Stimulated activated naive B cell treated with anti-CD40 and anti-IgM and Interleukin-4, amounts not matched to agents 10 μg/mL and 1 μg/mL and 100 μg/mL, for 72 hours (primary cell): ENCODE measurements around the gene ZNF597.

Experiments used
- ATAC-seq, 2 donors: fragments of 150-1000 bp; cut with Tn5 transposase; replicated peaks; 2 replicates each; pipeline ENCODE4 v1.10.0; 2021; ENCODE audit warnings: moderate library complexity in 1 of 2
- DNase-seq: peaks from one replicate; pipeline ENCODE4 v3.0.0; 2021
- H3K27ac Mint-ChIP-seq: one replicate; pipeline ENCODE4 v1.8.0; 2022; ENCODE audit warnings: mild to moderate bottlenecking, mixed read lengths
- H3K27me3 Mint-ChIP-seq, 2 donors: one replicate each; pipeline ENCODE4 v1.8.0; 2022; ENCODE audit warnings: mixed read lengths in 2 of 2
- H3K36me3 Mint-ChIP-seq, 2 donors: one replicate each; pipeline ENCODE4 v1.8.0; 2022; ENCODE audit warnings: mixed read lengths in 2 of 2, mild to moderate bottlenecking in 1 of 2
- H3K4me1 Mint-ChIP-seq, 2 donors: one replicate each; pipeline ENCODE4 v1.8.0; 2022; ENCODE audit warnings: mixed read lengths in 2 of 2, mild to moderate bottlenecking in 1 of 2
- H3K4me3 Mint-ChIP-seq, 2 donors: one replicate each; pipeline ENCODE4 v1.8.0; 2022; ENCODE audit warnings: mild to moderate bottlenecking in 2 of 2, mixed read lengths in 2 of 2, moderate library complexity in 1 of 2
- H3K9me3 Mint-ChIP-seq, 2 donors: one replicate each; pipeline ENCODE4 v1.8.0; 2022; ENCODE audit warnings: mixed read lengths in 2 of 2, mild to moderate bottlenecking in 1 of 2

The ZNF597 gene

GRCh38 chr16:3467921-3468320, 24.6 kb upstream of the ZNF597 start:
- ATAC-seq (peak; percentile 29 to 45), DNase-seq (no peak)
- Mint-ChIP-seq H3K27me3 (no peaks in the 10 kb centered on the region), H3K9me3 (peaks cover 0 to 6% of the 10 kb centered on the region in 2 donors), H3K36me3 (peaks cover 33 to 52% of the 10 kb centered on the region in 2 donors), H3K27ac (no peak overlapping the region), H3K4me3 (no peak overlapping the region), H3K4me1 (peaks cover 22 to 51% of the 10 kb centered on the region in 2 donors)

- Mint-ChIP-seq H3K4me3 (no peak overlapping the region), H3K36me3 (peaks cover 26 to 45% of the 10 kb centered on the region in 2 donors)
Measured at GRCh38 chr16:3467182-3467581, 23.9 kb upstream of the ZNF597 start.

GRCh38 chr16:3465911-3466584, 22.7 kb upstream of the ZNF597 start:
- no peaks in the 10 kb centered on the region for H3K27me3 Mint-ChIP-seq
- peaks cover 30 to 60% of the 10 kb centered on the region in 2 donors for H3K4me1 Mint-ChIP-seq
- no peak overlapping the region for H3K4me3 Mint-ChIP-seq
- H3K27ac Mint-ChIP-seq, result no peak overlapping the region
- peaks cover 0 to 3% of the 10 kb centered on the region in 2 donors for H3K9me3 Mint-ChIP-seq
- DNase-seq (no peak), ATAC-seq (no peak)
- peaks cover 19 to 39% of the 10 kb centered on the region in 2 donors for H3K36me3 Mint-ChIP-seq

More at GRCh38 chr16:3467182-3467581, 23.9 kb upstream of the ZNF597 start:
- peaks cover 25 to 55% of the 10 kb centered on the region in 2 donors for H3K4me1 Mint-ChIP-seq
- peaks cover 0 to 3% of the 10 kb centered on the region in 2 donors for H3K9me3 Mint-ChIP-seq
- DNase-seq (no peak), ATAC-seq (no peak)
- no peaks in the 10 kb centered on the region for H3K27me3 Mint-ChIP-seq
- peak overlapping the region; percentile 67 for H3K27ac Mint-ChIP-seq

GRCh38 chr16:3465301-3465700, 22.0 kb upstream of the ZNF597 start:
- peaks cover 34 to 57% of the 10 kb centered on the region in 2 donors for H3K4me1 Mint-ChIP-seq
- peaks cover 0 to 3% of the 10 kb centered on the region in 2 donors for H3K9me3 Mint-ChIP-seq
- no peak for ATAC-seq
- no peak for DNase-seq
- no peak overlapping the region for H3K4me3 Mint-ChIP-seq
- H3K27ac Mint-ChIP-seq, result no peak overlapping the region
- H3K36me3 Mint-ChIP-seq, result peaks cover 19 to 35% of the 10 kb centered on the region in 2 donors
- H3K27me3 Mint-ChIP-seq, result no peaks in the 10 kb centered on the region

DNA sequence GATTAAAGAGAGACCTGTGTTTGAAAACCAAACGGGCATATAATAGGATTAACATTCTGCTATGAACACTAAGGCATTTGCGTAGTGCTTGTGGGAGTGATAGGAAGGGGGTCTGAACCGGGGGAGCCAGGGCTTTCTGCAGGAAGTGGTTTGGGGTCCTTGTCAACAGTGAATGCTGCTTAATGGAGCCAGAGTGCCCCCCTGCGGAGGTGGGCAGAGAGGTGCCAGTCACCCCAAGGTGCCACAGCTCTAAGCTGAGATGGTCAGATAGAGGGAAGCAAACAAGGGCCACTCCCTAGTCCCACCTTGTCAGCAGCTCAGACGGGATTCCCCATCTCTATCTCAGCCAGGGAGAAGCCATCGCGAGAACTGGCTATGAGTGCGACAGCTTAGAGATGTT, 17.8 kb upstream of the ZNF597 start:
- H3K9me3 Mint-ChIP-seq, result no peaks in the 10 kb centered on the region
- DNase-seq (no peak), ATAC-seq (no peak)
- peaks cover 31 to 54% of the 10 kb centered on the region in 2 donors for H3K4me1 Mint-ChIP-seq
- H3K36me3 Mint-ChIP-seq, result peaks cover 7 to 11% of the 10 kb centered on the region in 2 donors
- no peak overlapping the region for H3K27ac Mint-ChIP-seq
- H3K27me3 Mint-ChIP-seq, result no peaks in the 10 kb centered on the region
- H3K4me3 Mint-ChIP-seq, result peak overlapping the region in 1 of 2 donors; percentile 4

GRCh38 chr16:3460585-3460984, 17.3 kb upstream of the ZNF597 start:
- no peak for ATAC-seq
- peaks cover 32 to 56% of the 10 kb centered on the region in 2 donors for H3K4me1 Mint-ChIP-seq
- H3K36me3 Mint-ChIP-seq, result peaks cover 6 to 8% of the 10 kb centered on the region in 2 donors
- no peak for DNase-seq
- H3K4me3 Mint-ChIP-seq, result no peak overlapping the region
- no peaks in the 10 kb centered on the region for H3K27me3 Mint-ChIP-seq
- no peak overlapping the region for H3K27ac Mint-ChIP-seq
- no peaks in the 10 kb centered on the region for H3K9me3 Mint-ChIP-seq

DNA sequence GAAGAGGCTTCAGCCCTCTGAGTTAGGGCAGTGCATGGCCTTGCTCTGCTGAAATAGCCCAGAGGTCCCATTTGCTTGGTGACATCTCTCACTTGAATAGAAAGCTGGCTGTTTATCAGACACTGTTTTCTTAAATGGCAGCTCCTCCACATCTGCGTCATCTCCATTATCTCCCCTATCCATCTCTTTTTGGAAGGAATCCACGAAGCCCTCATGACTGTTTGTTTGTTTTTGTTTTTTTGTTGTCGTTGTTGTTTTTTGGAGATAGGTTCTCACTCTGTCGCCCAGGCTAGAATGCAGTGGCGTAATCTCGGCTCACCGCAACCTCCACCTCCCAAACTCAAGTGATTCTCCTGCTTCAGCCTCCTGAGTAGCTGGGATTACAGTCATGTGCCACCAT, 16.8 kb upstream of the ZNF597 start:
- DNase-seq (no peak), ATAC-seq (no peak)
- no peak overlapping the region for H3K4me3 Mint-ChIP-seq
- H3K27ac Mint-ChIP-seq, result no peak overlapping the region
- no peaks in the 10 kb centered on the region for H3K9me3 Mint-ChIP-seq
- H3K27me3 Mint-ChIP-seq, result no peaks in the 10 kb centered on the region
- H3K4me1 Mint-ChIP-seq, result peaks cover 30 to 56% of the 10 kb centered on the region in 2 donors
- peaks cover 2 to 4% of the 10 kb centered on the region in 2 donors for H3K36me3 Mint-ChIP-seq

- no peak for ATAC-seq
- Mint-ChIP-seq H3K9me3 (no peaks in the 10 kb centered on the region), H3K4me3 (peak overlapping the region; percentile 88 to 89), H3K4me1 (peaks cover 30 to 51% of the 10 kb centered on the region in 2 donors), H3K36me3 (peaks cover 2 to 3% of the 10 kb centered on the region in 2 donors), H3K27me3 (no peaks in the 10 kb centered on the region), H3K27ac (peak overlapping the region; percentile 95)
- no peak for DNase-seq
Measured at GRCh38 chr16:3459401-3460090, 16.2 kb upstream of the ZNF597 start.

GRCh38 chr16:3458852-3459361, 15.6 kb upstream of the ZNF597 start:
- no peaks in the 10 kb centered on the region for H3K27me3 Mint-ChIP-seq
- no peaks in the 10 kb centered on the region for H3K9me3 Mint-ChIP-seq
- ATAC-seq (peak; percentile 46 to 49), DNase-seq (no peak)
- peak overlapping the region; percentile 95 for H3K27ac Mint-ChIP-seq
- peak overlapping the region; percentile 88 to 89 for H3K4me3 Mint-ChIP-seq
- H3K4me1 Mint-ChIP-seq, result peaks cover 30 to 45% of the 10 kb centered on the region in 2 donors
- H3K36me3 Mint-ChIP-seq, result peaks cover 0 to 2% of the 10 kb centered on the region in 2 donors

DNA sequence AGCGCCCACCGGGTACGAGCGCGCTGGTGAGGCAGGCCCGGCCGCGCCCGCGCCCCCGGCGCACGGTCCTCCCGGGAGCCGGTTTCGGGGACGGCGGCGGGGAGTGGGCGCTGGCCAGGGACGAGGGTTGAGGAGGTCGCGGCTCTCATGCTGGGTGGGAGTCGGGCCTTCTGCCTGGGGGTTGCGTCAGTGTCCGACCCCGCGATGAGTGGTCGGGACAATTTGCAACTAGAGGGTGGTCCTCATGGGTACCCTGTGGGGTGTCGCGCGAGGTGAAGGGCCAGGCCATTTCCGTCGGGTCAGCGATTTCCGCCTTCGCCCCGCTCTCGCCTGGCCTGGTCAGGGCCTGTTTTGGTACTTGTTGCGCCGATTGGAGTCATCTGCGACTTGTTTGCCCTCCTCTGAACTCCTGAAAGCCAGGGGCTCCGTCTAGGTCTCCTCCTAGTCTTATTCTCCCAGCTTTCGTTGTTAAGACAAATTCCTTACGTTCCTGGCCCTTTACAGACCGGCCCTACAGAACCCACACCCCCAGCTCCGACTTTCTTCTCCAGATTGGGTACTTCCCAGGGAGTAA, 15.1 kb upstream of the ZNF597 start:
- Mint-ChIP-seq H3K9me3 (no peaks in the 10 kb centered on the region), H3K27ac (peak overlapping the region; percentile 95), H3K4me3 (peak overlapping the region; percentile 88 to 89), H3K4me1 (peaks cover 30 to 45% of the 10 kb centered on the region in 2 donors), H3K36me3 (peaks cover 0 to 2% of the 10 kb centered on the region in 2 donors), H3K27me3 (no peaks in the 10 kb centered on the region)
- DNase-seq (no peak), ATAC-seq (peak in 1 of 2 donors; percentile 6)

DNA sequence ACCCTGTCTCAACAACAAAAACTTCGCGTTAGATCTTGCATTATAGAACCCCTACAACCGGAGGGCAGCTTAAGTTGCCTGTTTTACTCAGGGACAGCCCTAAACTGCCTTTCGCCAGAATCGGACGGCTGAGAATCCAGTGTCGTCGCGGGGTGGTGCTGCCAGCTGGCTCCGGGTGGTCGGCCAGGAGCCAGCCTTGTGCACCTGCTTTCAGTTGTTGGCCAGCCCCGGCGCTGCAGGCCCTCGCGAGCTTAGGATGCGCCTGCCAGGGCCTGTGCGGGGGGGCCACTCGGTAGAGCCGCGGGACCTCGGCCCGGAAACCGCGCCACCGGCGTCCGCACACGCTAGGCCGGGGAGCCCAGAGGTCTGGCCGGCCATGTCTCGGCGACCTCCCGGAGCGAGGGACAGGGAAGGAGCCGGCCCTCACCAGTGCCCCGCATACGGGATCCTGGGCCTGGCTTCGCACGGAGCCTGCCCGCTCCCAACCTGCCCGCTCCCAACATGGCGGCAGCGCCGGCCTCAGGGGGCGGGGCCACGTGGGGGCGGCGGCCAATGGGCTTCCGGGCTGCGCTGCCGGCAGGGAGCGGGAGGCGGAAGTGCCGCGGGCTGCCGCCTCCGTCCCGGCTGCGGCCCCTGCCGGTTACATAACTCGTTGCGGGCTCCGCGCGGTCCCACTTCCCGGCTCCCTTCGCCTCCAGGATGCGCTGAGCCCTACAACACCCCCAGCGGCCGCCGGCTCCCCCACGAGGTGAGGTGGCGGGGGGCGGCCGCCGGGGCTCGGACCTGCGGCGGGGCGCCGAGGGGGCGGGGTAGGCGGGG, 14.3 kb upstream of the ZNF597 start:
- ATAC-seq (peak; percentile 89 to 90), DNase-seq (peak; percentile 86)
- Mint-ChIP-seq H3K4me1 (peaks cover 28 to 44% of the 10 kb centered on the region in 2 donors), H3K27me3 (no peaks in the 10 kb centered on the region), H3K4me3 (peak overlapping the region; percentile 82 to 86), H3K9me3 (no peaks in the 10 kb centered on the region), H3K36me3 (peaks cover 0 to 2% of the 10 kb centered on the region in 2 donors), H3K27ac (peak overlapping the region; percentile 93)

- peaks cover 0 to 1% of the 10 kb centered on the region in 2 donors for H3K9me3 Mint-ChIP-seq
- H3K36me3 Mint-ChIP-seq, result peaks cover 5 to 9% of the 10 kb centered on the region in 2 donors
- DNase-seq (no peak), ATAC-seq (no peak)
- H3K4me3 Mint-ChIP-seq, result no peak overlapping the region
- no peaks in the 10 kb centered on the region for H3K27me3 Mint-ChIP-seq
- H3K27ac Mint-ChIP-seq, result no peak overlapping the region
- peaks cover 13 to 26% of the 10 kb centered on the region in 2 donors for H3K4me1 Mint-ChIP-seq
Measured at GRCh38 chr16:3454631-3455147, 11.4 kb upstream of the ZNF597 start.

DNA sequence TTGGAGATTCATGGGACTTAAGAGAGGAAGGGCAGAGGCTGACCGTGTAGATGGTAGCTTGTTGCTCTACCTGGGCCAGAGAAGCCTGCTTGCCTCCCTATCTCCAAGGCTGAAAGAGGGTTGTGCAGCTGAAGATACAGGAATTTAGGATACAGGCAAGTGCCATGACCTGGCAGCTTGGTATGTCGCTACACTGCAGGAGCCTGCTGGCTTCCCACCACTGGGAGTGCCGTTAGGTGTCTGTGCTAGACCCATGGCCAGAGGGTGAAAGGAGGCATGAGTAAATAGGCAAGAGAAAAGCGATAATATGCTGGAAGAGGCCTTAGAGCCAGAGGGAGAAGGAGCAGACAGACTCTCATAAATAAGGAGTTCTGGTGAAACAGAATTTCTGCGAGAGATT, 10.8 kb upstream of the ZNF597 start:
- peaks cover 0 to 2% of the 10 kb centered on the region in 2 donors for H3K9me3 Mint-ChIP-seq
- ATAC-seq (no peak), DNase-seq (no peak)
- H3K4me1 Mint-ChIP-seq, result peaks cover 7 to 20% of the 10 kb centered on the region in 2 donors
- H3K27me3 Mint-ChIP-seq, result no peaks in the 10 kb centered on the region
- peaks cover 7 to 8% of the 10 kb centered on the region in 2 donors for H3K36me3 Mint-ChIP-seq
- H3K4me3 Mint-ChIP-seq, result no peak overlapping the region
- no peak overlapping the region for H3K27ac Mint-ChIP-seq
